NCI-H748 (cell line): Measurements from ENCODE around the gene GNAO1.

Experiments used
- DNase-seq: peaks from one replicate; lab custom pipeline; 2025; ENCODE audit not compliant: unreplicated experiment; lab: John Stamatoyannopoulos, UW

Gene GNAO1

GRCh38 chr16:56328276-56329022, 137.2 kb downstream of the GNAO1 start:
- DNase-seq, result no peak

- no peak for DNase-seq
Measured at GRCh38 chr16:56329887-56330286, 138.6 kb downstream of the GNAO1 start.

GRCh38 chr16:56330476-56330875, 139.2 kb downstream of the GNAO1 start:
- no peak for DNase-seq

DNA sequence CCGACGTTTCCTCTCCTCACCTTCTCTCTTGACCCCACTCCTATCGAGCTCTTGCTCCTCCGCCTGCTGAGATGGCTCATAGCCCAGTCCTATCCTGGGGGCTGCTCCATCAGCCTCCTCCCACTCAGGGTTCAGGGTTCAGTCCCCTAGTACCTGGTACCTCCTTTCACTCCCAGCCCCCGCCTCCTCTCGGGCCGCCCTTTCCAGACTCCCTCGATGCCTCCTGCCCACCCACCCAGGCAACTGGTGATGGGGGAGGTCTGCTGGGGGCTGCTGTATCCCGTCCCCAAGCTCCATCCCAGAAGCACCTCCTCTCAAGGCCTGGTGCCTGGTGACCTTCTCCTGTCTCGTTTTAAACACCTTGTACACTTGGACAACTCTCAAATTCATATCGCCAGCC, 140.1 kb downstream of the GNAO1 start:
- DNase-seq, result no peak

DNA sequence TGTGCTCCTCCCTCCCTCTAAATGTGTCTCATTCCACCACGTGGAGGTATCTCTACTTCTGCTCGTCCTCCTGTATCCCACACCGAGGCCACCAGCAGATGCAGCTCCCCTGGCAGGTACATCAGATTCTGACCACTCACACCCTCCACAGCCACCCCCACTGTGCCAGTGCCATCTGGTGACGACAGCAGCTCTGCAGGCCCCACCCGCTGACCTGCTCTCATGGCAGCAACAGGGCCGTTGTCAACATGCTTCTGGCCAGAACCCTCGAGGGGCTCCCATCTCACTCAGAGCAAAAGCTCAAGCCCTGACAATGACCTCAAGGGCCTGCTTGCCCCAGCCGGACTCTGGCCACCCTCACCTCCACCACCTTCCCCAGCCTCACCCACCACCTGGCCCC, 140.6 kb downstream of the GNAO1 start:
- DNase-seq, result no peak

- peak; percentile 9 for DNase-seq
Measured at GRCh38 chr16:56332464-56333079, 141.3 kb downstream of the GNAO1 start.

GRCh38 chr16:56334761-56335160, 143.5 kb downstream of the GNAO1 start:
- DNase-seq, result no peak

GRCh38 chr16:56336071-56336688, 144.9 kb downstream of the GNAO1 start:
- no peak for DNase-seq

DNA sequence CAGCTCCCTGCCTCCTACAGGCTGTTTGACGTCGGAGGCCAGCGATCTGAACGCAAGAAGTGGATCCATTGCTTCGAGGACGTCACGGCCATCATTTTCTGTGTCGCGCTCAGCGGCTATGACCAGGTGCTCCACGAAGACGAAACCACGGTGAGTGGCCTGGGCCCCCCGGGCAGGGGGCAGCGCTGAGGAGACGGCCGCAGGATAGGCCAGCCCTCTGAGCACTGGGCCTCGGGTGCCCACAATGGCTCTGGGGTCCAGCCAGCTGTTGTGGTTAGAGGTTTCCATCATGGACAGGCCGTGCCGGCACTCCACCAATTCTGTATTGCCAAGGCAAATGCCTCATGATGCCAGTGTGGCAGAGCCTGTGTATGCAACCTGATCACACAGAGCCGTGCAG, 145.4 kb downstream of the GNAO1 start:
- DNase-seq, result no peak

DNA sequence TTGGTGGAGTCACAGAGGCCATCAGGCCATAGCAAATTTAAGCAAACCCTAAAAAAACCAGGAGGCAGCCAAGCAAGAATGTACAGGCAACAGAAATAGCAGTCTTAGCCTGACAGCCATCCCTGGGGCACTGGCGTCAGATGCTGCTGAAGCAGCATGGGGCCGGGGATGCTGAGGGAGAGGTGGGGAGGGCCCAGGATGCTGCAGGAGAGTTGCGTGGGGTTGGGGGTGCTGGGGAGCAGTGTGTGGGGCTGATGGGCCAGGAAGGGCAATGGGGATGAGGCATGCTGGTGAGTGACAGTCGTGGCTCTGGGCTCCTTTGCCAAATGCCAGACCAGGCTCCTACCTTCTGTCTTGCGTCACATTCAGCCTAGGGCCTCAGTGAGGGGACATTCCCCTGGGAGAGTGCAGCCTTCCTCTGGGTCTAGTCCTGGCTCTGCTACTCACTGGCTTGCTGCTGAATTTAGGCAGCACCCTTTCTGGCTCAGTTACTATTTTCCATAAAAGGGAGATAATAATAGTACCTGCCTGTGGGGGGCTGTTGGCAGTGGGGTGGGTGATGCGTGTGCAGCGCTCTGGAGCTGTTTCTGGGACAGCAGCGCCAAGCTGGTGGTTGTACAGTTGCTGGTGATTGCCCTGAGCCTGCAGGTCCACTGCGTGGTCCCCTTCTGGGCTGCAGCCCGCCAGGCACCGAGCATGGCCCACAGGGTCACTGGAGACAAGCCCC, 146.0 kb downstream of the GNAO1 start:
- DNase-seq, result no peak

DNA sequence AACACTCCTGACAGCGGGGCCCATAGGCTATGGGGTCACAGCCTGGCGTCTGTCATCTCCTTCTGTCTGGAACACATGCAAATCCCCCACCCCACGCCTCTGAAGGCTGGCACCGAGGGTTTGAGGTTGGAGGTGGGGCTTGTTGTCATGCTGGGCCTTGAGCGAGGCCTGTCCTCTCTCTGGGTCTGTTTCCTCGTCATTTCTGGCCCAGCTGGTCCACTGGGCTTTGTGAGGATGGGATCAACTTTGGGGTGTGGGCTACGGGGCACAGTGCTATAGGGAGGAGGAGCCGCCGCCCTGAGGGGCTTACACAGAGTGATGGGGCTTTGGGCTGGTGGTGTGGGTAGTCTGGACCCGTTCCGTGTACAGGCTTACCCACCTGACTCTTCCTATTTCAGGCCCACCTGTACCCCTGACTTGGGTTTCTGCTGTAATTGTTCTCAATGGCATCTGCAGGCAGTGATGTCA, 146.6 kb downstream of the GNAO1 start:
- DNase-seq, result no peak

DNA sequence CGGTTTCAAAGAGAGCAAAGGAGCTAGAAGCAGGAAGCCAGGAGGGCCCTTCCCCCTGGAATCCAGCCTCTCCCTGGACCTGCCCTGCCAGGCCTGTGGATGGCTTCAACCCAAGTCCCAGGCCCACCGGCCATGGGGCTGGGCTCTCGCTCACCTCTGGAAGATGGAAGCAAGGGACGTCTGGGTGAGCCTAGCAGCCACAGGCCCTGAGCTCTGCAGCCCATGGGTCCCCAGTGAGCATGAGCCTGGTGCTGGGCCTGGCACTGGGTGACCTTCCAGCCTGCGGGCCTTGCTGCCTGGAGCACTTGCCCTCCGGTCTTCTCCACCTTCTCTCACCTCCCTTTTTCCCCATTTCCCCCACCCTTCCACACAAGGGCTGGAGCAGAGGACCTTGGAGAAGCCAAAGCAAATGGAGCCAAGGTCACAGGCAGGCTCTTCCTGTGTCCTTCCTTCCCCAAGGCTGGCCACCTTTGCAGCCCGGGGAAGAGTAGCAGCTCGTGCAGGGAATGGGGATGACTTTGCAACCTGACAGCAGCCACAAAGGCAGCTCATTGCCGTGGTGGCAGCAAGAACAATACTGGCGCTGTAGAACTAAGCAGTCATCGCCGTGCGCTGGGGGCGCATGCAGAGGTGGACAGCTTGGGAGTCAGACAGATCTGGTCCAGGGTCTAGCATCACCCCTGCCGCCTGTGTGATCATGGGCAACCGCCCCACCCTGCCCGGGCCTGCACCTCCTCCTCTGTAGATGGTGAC, 147.5 kb downstream of the GNAO1 start:
- DNase-seq, result no peak

DNA sequence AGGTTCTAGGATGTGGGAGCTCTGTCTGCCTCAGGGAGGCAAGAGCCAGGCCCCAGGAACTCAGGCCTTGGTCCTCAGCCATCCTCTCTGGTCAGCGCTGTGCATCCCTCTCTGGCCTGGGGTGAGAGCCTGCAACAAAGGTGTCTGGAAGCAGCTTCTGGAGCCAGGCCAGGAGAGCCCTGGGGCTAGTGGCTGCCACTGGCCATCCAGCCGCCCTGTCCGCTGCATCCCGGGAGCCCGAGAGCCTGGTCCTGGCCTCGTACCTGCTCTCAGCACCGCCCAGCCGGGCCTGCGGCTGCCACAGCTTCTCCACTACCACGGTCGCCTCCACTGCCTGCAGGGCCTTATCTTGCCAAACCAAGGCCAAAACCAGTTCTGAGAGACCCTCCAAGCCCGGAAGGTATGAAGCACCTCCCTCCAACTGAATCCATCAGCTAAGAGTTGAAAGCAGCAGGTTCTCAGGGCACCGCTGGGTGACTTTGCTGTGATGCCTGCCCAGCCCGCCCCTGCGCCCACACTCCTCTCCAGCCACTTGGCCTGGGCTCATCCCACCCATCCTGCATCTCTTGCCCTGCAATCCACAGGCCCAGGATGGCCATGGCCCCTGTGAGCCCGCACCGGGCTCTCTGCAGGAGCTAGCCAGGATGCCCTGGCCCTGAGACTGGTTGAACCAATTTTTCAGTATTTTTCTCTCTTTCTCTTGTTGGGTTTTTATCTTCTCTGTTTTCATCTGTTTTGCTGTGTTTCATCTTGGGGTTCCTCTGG, 148.3 kb downstream of the GNAO1 start:
- no peak for DNase-seq

GRCh38 chr16:56340416-56340815, 149.1 kb downstream of the GNAO1 start:
- no peak for DNase-seq

- no peak for DNase-seq
Measured at GRCh38 chr16:56340864-56341365, 149.6 kb downstream of the GNAO1 start.

- DNase-seq, result no peak
Measured at GRCh38 chr16:56341656-56342399, 150.5 kb downstream of the GNAO1 start.

DNA sequence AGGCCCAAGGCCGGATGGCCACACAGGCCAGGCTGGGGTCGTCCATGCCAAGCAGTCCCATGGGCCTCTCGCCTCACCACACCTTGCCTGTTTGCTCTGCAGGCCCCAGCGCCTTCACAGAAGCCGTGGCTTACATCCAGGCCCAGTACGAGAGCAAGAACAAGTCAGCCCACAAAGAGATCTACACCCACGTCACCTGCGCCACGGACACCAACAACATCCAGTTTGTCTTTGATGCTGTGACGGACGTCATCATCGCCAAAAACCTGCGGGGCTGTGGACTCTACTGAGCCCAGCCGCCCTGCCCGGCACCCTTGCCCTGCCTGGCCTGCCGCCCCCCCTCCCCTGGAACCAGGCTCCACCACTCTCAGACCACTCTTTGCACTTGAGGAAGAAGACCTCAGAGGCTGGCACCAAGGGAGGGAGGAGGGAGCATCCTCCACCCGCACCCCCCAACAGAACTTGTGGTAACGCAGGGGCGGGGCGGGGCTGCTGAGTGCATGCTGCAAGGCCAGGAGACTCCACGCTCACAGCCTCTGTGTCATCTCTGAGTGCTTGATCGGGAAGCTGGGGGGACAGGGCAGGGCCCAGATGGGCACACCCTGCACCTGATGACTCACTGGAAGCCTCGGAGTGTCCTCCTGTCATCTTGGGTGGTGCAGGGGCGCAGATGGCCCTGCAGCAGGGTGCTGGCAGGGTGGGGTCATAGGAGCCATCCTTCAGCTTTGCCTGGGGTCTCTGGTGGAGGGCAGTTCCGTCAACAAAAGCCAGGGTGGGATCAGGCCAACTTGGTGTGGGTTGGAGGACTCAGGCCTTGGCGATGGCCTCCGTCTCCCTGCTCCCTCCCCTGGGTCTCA, 152.6 kb downstream of the GNAO1 start:
- no peak for DNase-seq
